H1 (cell line): Measurements from ENCODE around the gene STX7. TPM values are rescaled to one million over a fixed set of nuclear protein-coding genes. Genes with fewer than 3 reads are reported as not detected.

Experiments
- CTCF ChIA-PET: fragments of 300-600 bp; sonication (Branson Sonifier 250); formaldehyde crosslinking; loops from one replicate; lab custom pipeline; 2021; ENCODE audit not compliant: partially characterized antibody; lab: Charles Lee
- POLR2A ChIA-PET: fragments of 300-600 bp; sonication (Branson Sonifier 250); formaldehyde crosslinking; loops from one replicate; lab custom pipeline; 2021; ENCODE audit warnings: inconsistent platforms; ENCODE audit not compliant: partially characterized antibody; lab: Charles Lee
- DNase-seq, 2 experiments: peaks; one replicate each; pipeline versions ENCODE4 v3.0.0 to v3.0.0-alpha.2; 2010 to 2022; ENCODE audit warnings: low spot score in 2 of 2, low read depth in 1 of 2, mixed read lengths in 1 of 2
- FAIRE-seq: peaks from 2 replicates; lab custom pipeline; 2011; peaks lifted over from hg19 to GRCh38; lab: Jason Lieb, UNC
- H2AFZ ChIP-seq: 2 replicates; pipeline ENCODE4 v1.8.1; 2012; ENCODE audit warnings: low read length, inconsistent platforms
- H2AK5ac ChIP-seq: 2 replicates; pipeline ENCODE4 v1.6.1; 2013; ENCODE audit warnings: low read depth, low read length
- H2BK120ac ChIP-seq: replicated peaks from 2 replicates; pipeline ENCODE3; 2013; ENCODE audit warnings: low read depth, low read length, inconsistent platforms
- H2BK12ac ChIP-seq: 2 replicates; pipeline ENCODE4 v1.6.1; 2013; ENCODE audit warnings: low read depth, low read length
- H2BK15ac ChIP-seq: 2 replicates; pipeline ENCODE4 v1.6.1; 2013; ENCODE audit warnings: low read length
- H2BK20ac ChIP-seq: 2 replicates; pipeline ENCODE4 v1.6.1; 2013; ENCODE audit warnings: low read length
- H2BK5ac ChIP-seq: 2 replicates; pipeline ENCODE4 v1.6.1; 2013; ENCODE audit warnings: low read depth, low read length
- H3K14ac ChIP-seq: 2 replicates; pipeline ENCODE4 v1.6.1; 2013; ENCODE audit warnings: inconsistent platforms; ENCODE audit not compliant: insufficient read length
- H3K18ac ChIP-seq: 2 replicates; pipeline ENCODE4 v1.6.1; 2013; ENCODE audit warnings: low read length; ENCODE audit errors: extremely low read depth
- H3K23ac ChIP-seq: 2 replicates; pipeline ENCODE4 v1.6.1; 2013; ENCODE audit warnings: inconsistent platforms; ENCODE audit not compliant: insufficient read length
- H3K23me2 ChIP-seq: 2 replicates; pipeline ENCODE4 v1.6.1; 2013; ENCODE audit warnings: low read depth, low read length
- H3K27ac ChIP-seq: 2 replicates; pipeline ENCODE4 v1.6.1; 2011; ENCODE audit warnings: low read depth, low read length, inconsistent platforms
- H3K27me3 ChIP-seq, 4 experiments: replicated peaks in 1 of 4; 1 replicate in 1 of 4; 2 replicates in 3 of 4; pipeline versions ENCODE4 v1.6.1 to v1.8.1; 2011 to 2013; ENCODE audit warnings: low read length in 3 of 4, mild to moderate bottlenecking in 3 of 4, inconsistent platforms in 2 of 4, mixed read lengths in 2 of 4, moderate library complexity in 1 of 4; ENCODE audit not compliant: control insufficient read depth in 3 of 4, insufficient read depth in 3 of 4; ENCODE audit errors: extremely low read depth in 1 of 4
- H3K36me3 ChIP-seq, 4 experiments: 2 replicates each; pipeline versions ENCODE4 v1.6.1 to v1.8.1; 2011 to 2013; ENCODE audit warnings: mild to moderate bottlenecking in 4 of 4, low read length in 3 of 4, moderate library complexity in 2 of 4, control low read depth in 1 of 4, inconsistent platforms in 1 of 4; ENCODE audit not compliant: insufficient read depth in 4 of 4, control insufficient read depth in 2 of 4
- H3K4ac ChIP-seq: replicated peaks from 2 replicates; pipeline ENCODE3; 2013; ENCODE audit warnings: low read length, low read depth, mixed read lengths, inconsistent platforms; ENCODE audit not compliant: insufficient read length
- H3K4me1 ChIP-seq, 4 experiments: replicated peaks in 1 of 4; 1 replicate in 1 of 4; 2 replicates in 3 of 4; pipeline versions ENCODE4 v1.6.1 to v1.8.1; 2011 to 2013; ENCODE audit warnings: low read length in 3 of 4, inconsistent platforms in 2 of 4, mixed read lengths in 1 of 4; ENCODE audit not compliant: insufficient read depth in 4 of 4, control insufficient read depth in 3 of 4
- H3K4me2 ChIP-seq, 2 experiments: 2 replicates each; pipeline versions ENCODE4 v1.6.1 to v1.8.1; 2011 to 2013; ENCODE audit warnings: low read depth in 2 of 2, low read length in 2 of 2, control low read depth in 1 of 2, inconsistent platforms in 1 of 2, mild to moderate bottlenecking in 1 of 2; ENCODE audit not compliant: insufficient read depth in 1 of 2
- H3K4me3 ChIP-seq, 4 experiments: fragments of 200-600, 300-600 bp in 1 of 4; sonication (generic), shearing (Covaris generic), sonication (Bioruptor Twin) in 1 of 4; 2 replicates each; pipeline versions ENCODE4 v1.5.1 to v1.8.1; 2011 to 2016; ENCODE audit warnings: low read length in 4 of 4, low read depth in 3 of 4, control low read depth in 2 of 4, inconsistent platforms in 2 of 4, mild to moderate bottlenecking in 2 of 4, mixed read lengths in 1 of 4, moderate library complexity in 1 of 4; ENCODE audit not compliant: insufficient read depth in 2 of 4; ENCODE audit errors: extremely low read depth in 1 of 4
- H3K56ac ChIP-seq: replicated peaks from 2 replicates; pipeline ENCODE3; 2013; ENCODE audit warnings: low read depth, mild to moderate bottlenecking, mixed read lengths, low read length, inconsistent platforms; ENCODE audit not compliant: insufficient read length
- H3K79me1 ChIP-seq: 2 replicates; pipeline ENCODE4 v1.6.1; 2013; ENCODE audit warnings: low read depth, low read length, control low read depth
- H3K79me2 ChIP-seq, 2 experiments: 2 replicates each; pipeline versions ENCODE4 v1.6.1 to v1.8.1; 2012 to 2013; ENCODE audit warnings: low read length in 2 of 2, mild to moderate bottlenecking in 2 of 2, inconsistent platforms in 1 of 2; ENCODE audit not compliant: insufficient read depth in 2 of 2, control insufficient read depth in 1 of 2
- H3K9ac ChIP-seq, 4 experiments: replicated peaks in 1 of 4; 1 replicate in 1 of 4; 2 replicates in 3 of 4; pipeline versions ENCODE4 v1.6.1 to v1.8.1; 2011 to 2013; ENCODE audit warnings: low read depth in 3 of 4, low read length in 3 of 4, control low read depth in 2 of 4, mild to moderate bottlenecking in 2 of 4, moderate library complexity in 2 of 4, inconsistent platforms in 1 of 4; ENCODE audit errors: extremely low read depth in 1 of 4
- H3K9me3 ChIP-seq, 2 experiments: 2 replicates each; pipeline versions ENCODE4 v1.6.1 to v1.8.1; 2012 to 2013; ENCODE audit warnings: mild to moderate bottlenecking in 2 of 2, moderate library complexity in 2 of 2, control low read depth in 1 of 2, inconsistent platforms in 1 of 2, low read depth in 1 of 2, low read length in 1 of 2, mixed read lengths in 1 of 2; ENCODE audit not compliant: insufficient read depth in 2 of 2
- H4K20me1 ChIP-seq, 2 experiments: replicated peaks in 1 of 2; 2 replicates each; pipeline versions ENCODE3 to v1.8.1; 2011 to 2013; ENCODE audit warnings: inconsistent platforms in 2 of 2, low read length in 2 of 2, mild to moderate bottlenecking in 1 of 2; ENCODE audit not compliant: insufficient read depth in 2 of 2, control insufficient read depth in 1 of 2
- H4K5ac ChIP-seq: 2 replicates; pipeline ENCODE4 v1.6.1; 2013; ENCODE audit warnings: low read length, low read depth, mixed read lengths, inconsistent platforms; ENCODE audit not compliant: insufficient read length
- H4K8ac ChIP-seq: 2 replicates; pipeline ENCODE4 v1.8.0; 2013; ENCODE audit warnings: mild to moderate bottlenecking, moderate library complexity, low read length, inconsistent platforms; ENCODE audit not compliant: insufficient read depth; ENCODE audit errors: extremely low read depth
- H4K91ac ChIP-seq: replicated peaks from 2 replicates; pipeline ENCODE3; 2013; ENCODE audit warnings: low read length, mixed read lengths, inconsistent platforms; ENCODE audit not compliant: insufficient read length
- ATF2 ChIP-seq: IDR thresholded peaks from 2 replicates; pipeline ENCODE4 v1.6.1; 2012; ENCODE audit warnings: low read length, inconsistent platforms
- EZH2 ChIP-seq: fragments of 200-600 bp; sonication (generic); IDR thresholded peaks from 2 replicates; pipeline ENCODE4 v1.7.1; 2012; ENCODE audit warnings: low read depth, mild to moderate bottlenecking, moderate library complexity, low read length, inconsistent platforms; ENCODE audit not compliant: severe bottlenecking
- GTF2F1 ChIP-seq: IDR thresholded peaks from 2 replicates; pipeline ENCODE4 v1.6.1; 2012; ENCODE audit warnings: low read depth, low read length, improper control_type of control experiment, borderline replicate concordance
- HDAC2 ChIP-seq, 2 experiments: fragments of 300-600 bp in 1 of 2; sonication (generic) in 1 of 2; IDR thresholded peaks; 2 replicates each; pipeline ENCODE4 v1.6.1; 2011 to 2012; ENCODE audit warnings: low read depth in 2 of 2, low read length in 2 of 2, mild to moderate bottlenecking in 2 of 2, moderate library complexity in 2 of 2, borderline replicate concordance in 1 of 2, inconsistent platforms in 1 of 2
- MAFK ChIP-seq: IDR thresholded peaks from 2 replicates; pipeline ENCODE4 v1.6.1; 2012; ENCODE audit warnings: low read depth, mild to moderate bottlenecking, improper control_type of control experiment, low read length
- MAX ChIP-seq: IDR thresholded peaks from 2 replicates; pipeline ENCODE4 v1.6.1; 2012; ENCODE audit warnings: inconsistent platforms
- RXRA ChIP-seq: IDR thresholded peaks from 2 replicates; pipeline ENCODE4 v1.6.1; 2011; ENCODE audit warnings: low read depth, mild to moderate bottlenecking, low read length, moderate library complexity; ENCODE audit not compliant: insufficient read depth
- TAF1 ChIP-seq: IDR thresholded peaks from 2 replicates; pipeline ENCODE4 v1.6.1; 2011; ENCODE audit warnings: mild to moderate bottlenecking, low read depth, low read length
- ZNF274 ChIP-seq: IDR thresholded peaks from 2 replicates; pipeline ENCODE4 v1.7.0; 2012; ENCODE audit warnings: low read length, borderline replicate concordance; ENCODE audit errors: extremely low read depth
- WGBS, 2 experiments: shearing (Covaris generic) in 1 of 2; methylation state at CpG; one replicate each; pipeline versions ENCODE4 v1.1.6 to v1.1.7; 2013 to 2015; ENCODE audit warnings: low lambda C conversion rate in 2 of 2, mixed read lengths in 2 of 2, inconsistent platforms in 1 of 2, low coverage in 1 of 2, missing lambda C conversion rate in 1 of 2; ENCODE audit not compliant: insufficient replicate concordance in 2 of 2, insufficient coverage in 1 of 2, insufficient read length in 1 of 2; ENCODE audit errors: extremely low coverage in 1 of 2, missing lambda C conversion rate in 1 of 2; 5-methylcytosine and 5-hydroxymethylcytosine counted together
- polyA plus RNA-seq, 7 experiments: library from polyadenylated mRNA; depleted of rRNA in 3 of 7; stranded (reverse) in 5 of 7; unstranded in 2 of 7; fragments of >200 nt in 5 of 7; fragments of 200-250 nt in 2 of 7; gene quantifications; 1 replicate in 5 of 7; 2 replicates in 1 of 7; 4 replicates in 1 of 7; pipeline versions ENCODE4 v1.2.1 to v1.2.3, GENCODE V29; 2011 to 2013; ENCODE audit warnings: missing spikeins in 2 of 7, mixed read lengths in 2 of 7
- total RNA-seq: library from RNA; stranded (reverse); fragmentation: NEBNext Ultra II Directional; extraction: Animal tissue kit (Norgen Biotek cat#: 25700); gene quantifications from 2 replicates; pipeline ENCODE4 v1.2.1, GENCODE V29; 2021

STX7 gene
- total and polyA plus RNA-seq, 2 of the 8 experiments (the other 6 are each of a cell fraction or from before 2014, with no cell fraction given), result 5.7 to 27.9 TPM

DNA sequence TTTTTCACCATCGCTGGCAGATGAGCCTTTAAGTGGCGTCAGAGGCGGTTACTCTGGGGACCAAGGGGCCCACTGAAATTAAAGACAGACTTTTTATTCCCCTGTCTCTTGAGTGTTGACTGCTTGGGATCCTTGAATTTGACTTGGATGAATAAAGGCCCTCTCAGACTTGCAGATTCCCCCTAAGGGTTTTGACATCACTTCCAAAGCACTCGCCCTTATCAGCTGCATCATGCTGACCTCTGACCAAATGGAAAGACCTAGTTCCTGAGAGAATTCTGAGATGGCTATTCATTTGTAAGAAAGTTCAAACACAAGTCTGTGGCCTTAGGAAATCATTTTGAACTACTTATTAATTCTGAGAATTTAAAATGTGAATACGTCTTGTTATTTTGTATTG lies 98.2 kb downstream of the STX7 start:
- Histone ChIP-seq H2BK120ac (no peak overlapping the region), H2BK12ac (no peak overlapping the region), H3K4me2 (no peak overlapping the region), H3K4me3 (no peak overlapping the region), H2AFZ (no peak overlapping the region), H3K27me3 (no peaks in the 10 kb centered on the region), H3K18ac (no peak overlapping the region), H2BK15ac (no peak overlapping the region), H3K4me1 (no peaks in the 10 kb centered on the region), H3K23ac (no peak overlapping the region), H3K9me3 (peaks cover 4 to 7% of the 10 kb centered on the region in 2 experiments; a peak in 1 of 4 replicates), H3K56ac (no peak overlapping the region), H3K4ac (no peak overlapping the region), H4K5ac (no peak overlapping the region), H3K9ac (no peak overlapping the region), H4K20me1 (no peaks in the 10 kb centered on the region), H2AK5ac (no peak overlapping the region), H4K91ac (no peak overlapping the region), H4K8ac (no peak overlapping the region), H3K36me3 (no peaks in the 10 kb centered on the region), H3K14ac (no peak overlapping the region), H2BK5ac (no peak overlapping the region), H3K27ac (no peak overlapping the region), H3K79me1 (no peaks in the 10 kb centered on the region), H3K79me2 (no peaks in the 10 kb centered on the region), H3K23me2 (peaks cover under 1% of the 10 kb centered on the region; the same call in 1 of the 2 replicates), H2BK20ac (no peak overlapping the region)
- TF ChIP-seq TAF1, result no peak
- TF ChIP-seq ZNF274, result no peak
- no peak for TF ChIP-seq RXRA
- no peak for TF ChIP-seq EZH2
- no peak for TF ChIP-seq HDAC2 (IDR thresholded peaks at IDR 0.05; ENCODE audit: borderline replicate concordance in 1 of 2, low read depth in 2 of 2, low read length in 2 of 2)
- TF ChIP-seq MAFK, result no peak
- no peak for TF ChIP-seq ATF2
- TF ChIP-seq GTF2F1, result no peak
- TF ChIP-seq MAX, result no peak
- 82% methylated on average over 5 of the region's 5 CpGs; no CpG with 5 or more reads in 1 of the 2 experiments for WGBS, 2 experiments
- POLR2A ChIA-PET, result no interaction called here
- CTCF ChIA-PET, result interaction anchor here (0.6 to 1.7 kb wide), 2 partner anchors 22 to 116 kb away, joined by 4 to 6 read pairs; no protein-coding TSS in a partner anchor
- FAIRE-seq (no peak), DNase-seq (no peak)
